Activated CD4-positive, alpha-beta T cell treated with anti-CD3 and anti-CD28 coated beads, Interleukin-2, amount 10 ng/mL, durations not matched to agents 24 days and 14 days (primary cell): ENCODE data around the gene CCDC7. TPM values are rescaled to one million over a fixed set of nuclear protein-coding genes. Genes with fewer than 3 reads are reported as not detected.
"Not testable (repeated sequence)": the region's sequence is repeated elsewhere in the genome, so short reads cannot be mapped to it uniquely, and the experiment has no call there.

ENCODE experiments used
- DNase-seq: peaks from one replicate; pipeline ENCODE4 v3.0.0; 2022
- H3K27ac Mint-ChIP-seq: one replicate; pipeline ENCODE4 v1.8.0; 2022; ENCODE audit warnings: mild to moderate bottlenecking, mixed read lengths
- H3K27me3 Mint-ChIP-seq: one replicate; pipeline ENCODE4 v1.8.0; 2022; ENCODE audit warnings: mixed read lengths
- H3K36me3 Mint-ChIP-seq: one replicate; pipeline ENCODE4 v1.8.0; 2022; ENCODE audit warnings: low read depth, mild to moderate bottlenecking, mixed read lengths
- H3K4me1 Mint-ChIP-seq: one replicate; pipeline ENCODE4 v1.8.0; 2021; ENCODE audit warnings: mixed read lengths
- H3K4me3 Mint-ChIP-seq: one replicate; pipeline ENCODE4 v1.8.0; 2022; ENCODE audit warnings: mild to moderate bottlenecking, moderate library complexity, mixed read lengths
- H3K9me3 Mint-ChIP-seq: one replicate; pipeline ENCODE4 v1.8.0; 2021; ENCODE audit warnings: mixed read lengths
- intact Hi-C: fragments of 100-400 bp; cut with micrococcal nuclease; formaldehyde crosslinking; loops from one replicate; pipeline ENCODE4 v1.15.1; 2023
- total RNA-seq: library from RNA; stranded (reverse); gene quantifications from 2 replicates; pipeline ENCODE4 v1.2.3, GENCODE V29; 2022

The CCDC7 gene
- total RNA-seq: 8.5 and 13.6 TPM in 2 replicates

- DNase-seq: peak; percentile 96
- peaks cover 4% of the 10 kb centered on the region for H3K27me3 Mint-ChIP-seq
- H3K4me3 Mint-ChIP-seq: peak within 1 kb of the TSS; percentile 96
- H3K9me3 Mint-ChIP-seq: peaks cover 3% of the 10 kb centered on the region
- intact Hi-C loops: loop anchor here (1.0 to 5.0 kb wide), 8 partner anchors 13 to 561 kb away; partner anchors contain the start of gene ITGB1
- H3K36me3 Mint-ChIP-seq: peaks cover 3% of the 10 kb centered on the region
- H3K27ac Mint-ChIP-seq: peak within 1 kb of the TSS; percentile 99
- peaks cover 11% of the 10 kb centered on the region for H3K4me1 Mint-ChIP-seq
Measured at GRCh38 chr10:32445740-32446535, at the start of gene CCDC7. CCDC7 (plus strand) TSS chr10:32446140; CDS start chr10:32451643, 5,503 bp downstream.

GRCh38 chr10:32397163-32397562 lies 48.8 kb upstream of the CCDC7 start:
- intact Hi-C loops, H3K36me3 Mint-ChIP-seq, H3K9me3 Mint-ChIP-seq, H3K4me1 Mint-ChIP-seq, H3K27ac Mint-ChIP-seq, DNase-seq, H3K27me3 Mint-ChIP-seq, H3K4me3 Mint-ChIP-seq: not testable (repeated sequence)

GRCh38 chr10:32399720-32400119 lies 46.2 kb upstream of the CCDC7 start:
- H3K9me3 Mint-ChIP-seq, H3K27me3 Mint-ChIP-seq, H3K36me3 Mint-ChIP-seq, H3K27ac Mint-ChIP-seq, intact Hi-C loops, H3K4me3 Mint-ChIP-seq, DNase-seq, H3K4me1 Mint-ChIP-seq: not testable (repeated sequence)

GRCh38 chr10:32400961-32401360 lies 45.0 kb upstream of the CCDC7 start:
- intact Hi-C loops: no loop called here
- Mint-ChIP-seq H3K4me1 (no peaks in the 10 kb centered on the region), H3K4me3 (no peak overlapping the region), H3K9me3 (no peaks in the 10 kb centered on the region), H3K36me3 (no peaks in the 10 kb centered on the region), H3K27ac (no peak overlapping the region), H3K27me3 (no peaks in the 10 kb centered on the region)
- DNase-seq: no peak

- no peak overlapping the region for H3K4me3 Mint-ChIP-seq
- no peaks in the 10 kb centered on the region for H3K27me3 Mint-ChIP-seq
- DNase-seq: no peak
- H3K9me3 Mint-ChIP-seq: peaks cover under 1% of the 10 kb centered on the region
- intact Hi-C loops: no loop called here
- no peaks in the 10 kb centered on the region for H3K4me1 Mint-ChIP-seq
- no peaks in the 10 kb centered on the region for H3K36me3 Mint-ChIP-seq
- no peak overlapping the region for H3K27ac Mint-ChIP-seq
Measured at GRCh38 chr10:32402499-32402898, 43.4 kb upstream of the CCDC7 start.

GRCh38 chr10:32403091-32403490 lies 42.8 kb upstream of the CCDC7 start:
- no peak overlapping the region for H3K27ac Mint-ChIP-seq
- H3K4me3 Mint-ChIP-seq: no peak overlapping the region
- H3K4me1 Mint-ChIP-seq: no peaks in the 10 kb centered on the region
- H3K9me3 Mint-ChIP-seq: peaks cover 4% of the 10 kb centered on the region
- no peaks in the 10 kb centered on the region for H3K36me3 Mint-ChIP-seq
- DNase-seq: no peak
- intact Hi-C loops: no loop called here
- no peaks in the 10 kb centered on the region for H3K27me3 Mint-ChIP-seq

GRCh38 chr10:32408690-32409089 lies 37.2 kb upstream of the CCDC7 start:
- Mint-ChIP-seq H3K27me3 (no peaks in the 10 kb centered on the region), H3K4me1 (peaks cover 4% of the 10 kb centered on the region), H3K9me3 (peaks cover 4% of the 10 kb centered on the region), H3K4me3 (no peak overlapping the region), H3K27ac (no peak overlapping the region), H3K36me3 (no peaks in the 10 kb centered on the region)
- intact Hi-C loops: no loop called here
- no peak for DNase-seq

GRCh38 chr10:32409741-32410140 lies 36.2 kb upstream of the CCDC7 start:
- no peak overlapping the region for H3K27ac Mint-ChIP-seq
- intact Hi-C loops: no loop called here
- peaks cover 6% of the 10 kb centered on the region for H3K4me1 Mint-ChIP-seq
- peaks cover 4% of the 10 kb centered on the region for H3K9me3 Mint-ChIP-seq
- no peaks in the 10 kb centered on the region for H3K27me3 Mint-ChIP-seq
- H3K36me3 Mint-ChIP-seq: no peaks in the 10 kb centered on the region
- no peak overlapping the region for H3K4me3 Mint-ChIP-seq
- DNase-seq: no peak

- Mint-ChIP-seq H3K27ac (no peak overlapping the region), H3K4me3 (no peak overlapping the region), H3K36me3 (no peaks in the 10 kb centered on the region)
Measured at GRCh38 chr10:32410569-32410968, 35.4 kb upstream of the CCDC7 start.

GRCh38 chr10:32411797-32412498 lies 34.0 kb upstream of the CCDC7 start:
- no peak for DNase-seq
- intact Hi-C loops: no loop called here
- Mint-ChIP-seq H3K27ac (no peak overlapping the region), H3K4me1 (peaks cover 6% of the 10 kb centered on the region), H3K9me3 (peaks cover 4% of the 10 kb centered on the region), H3K36me3 (no peaks in the 10 kb centered on the region), H3K27me3 (no peaks in the 10 kb centered on the region), H3K4me3 (no peak overlapping the region)

More at GRCh38 chr10:32410569-32410968, 35.4 kb upstream of the CCDC7 start:
- Mint-ChIP-seq H3K27me3 (no peaks in the 10 kb centered on the region), H3K4me1 (peaks cover 6% of the 10 kb centered on the region), H3K9me3 (peaks cover 4% of the 10 kb centered on the region)
- intact Hi-C loops: no loop called here
- DNase-seq: no peak

GRCh38 chr10:32412499-32412853 lies 33.5 kb upstream of the CCDC7 start:
- Mint-ChIP-seq H3K4me1 (peaks cover 6% of the 10 kb centered on the region), H3K27me3 (no peaks in the 10 kb centered on the region), H3K27ac (no peak overlapping the region), H3K9me3 (peaks cover 3% of the 10 kb centered on the region), H3K36me3 (no peaks in the 10 kb centered on the region), H3K4me3 (no peak overlapping the region)
- intact Hi-C loops: no loop called here
- DNase-seq: no peak

GRCh38 chr10:32413513-32413912 lies 32.4 kb upstream of the CCDC7 start:
- Mint-ChIP-seq H3K9me3 (no peaks in the 10 kb centered on the region), H3K4me1 (peaks cover 6% of the 10 kb centered on the region), H3K4me3 (no peak overlapping the region), H3K36me3 (no peaks in the 10 kb centered on the region), H3K27me3 (no peaks in the 10 kb centered on the region), H3K27ac (peak overlapping the region; percentile 1)
- no peak for DNase-seq
- intact Hi-C loops: loop anchor here (1.0 kb wide), 3 partner anchors 33 to 595 kb away; partner anchors contain the start of gene CCDC7

GRCh38 chr10:32415361-32415760 lies 30.6 kb upstream of the CCDC7 start:
- Mint-ChIP-seq H3K9me3 (no peaks in the 10 kb centered on the region), H3K4me3 (no peak overlapping the region), H3K36me3 (no peaks in the 10 kb centered on the region), H3K27me3 (peaks cover 3% of the 10 kb centered on the region), H3K27ac (no peak overlapping the region), H3K4me1 (peaks cover 6% of the 10 kb centered on the region)
- intact Hi-C loops: no loop called here
- DNase-seq: no peak

GRCh38 chr10:32417911-32418547 lies 27.9 kb upstream of the CCDC7 start:
- DNase-seq: no peak
- Mint-ChIP-seq H3K9me3 (peaks cover 5% of the 10 kb centered on the region), H3K4me3 (no peak overlapping the region), H3K4me1 (peaks cover 6% of the 10 kb centered on the region), H3K36me3 (no peaks in the 10 kb centered on the region), H3K27me3 (peaks cover 3% of the 10 kb centered on the region), H3K27ac (no peak overlapping the region)
- intact Hi-C loops: no loop called here
